C4-2B (cell line): ENCODE data around the gene SPAG8.
A peak's percentile ranks its signal among the peaks of the same experiment; 100 is the strongest.

Experiments
- ZFX ChIP-seq: fragments of 450-650 bp; IDR thresholded peaks from 2 replicates; pipeline ENCODE4 v1.6.1; 2017
- TF ChIP-seq, protein P1 (sequence below): fragments of 450-650 bp; conservative IDR thresholded peaks from 2 replicates; pipeline ENCODE4 v1.5.1; 2017; ENCODE audit warnings: mild to moderate bottlenecking

DNA sequence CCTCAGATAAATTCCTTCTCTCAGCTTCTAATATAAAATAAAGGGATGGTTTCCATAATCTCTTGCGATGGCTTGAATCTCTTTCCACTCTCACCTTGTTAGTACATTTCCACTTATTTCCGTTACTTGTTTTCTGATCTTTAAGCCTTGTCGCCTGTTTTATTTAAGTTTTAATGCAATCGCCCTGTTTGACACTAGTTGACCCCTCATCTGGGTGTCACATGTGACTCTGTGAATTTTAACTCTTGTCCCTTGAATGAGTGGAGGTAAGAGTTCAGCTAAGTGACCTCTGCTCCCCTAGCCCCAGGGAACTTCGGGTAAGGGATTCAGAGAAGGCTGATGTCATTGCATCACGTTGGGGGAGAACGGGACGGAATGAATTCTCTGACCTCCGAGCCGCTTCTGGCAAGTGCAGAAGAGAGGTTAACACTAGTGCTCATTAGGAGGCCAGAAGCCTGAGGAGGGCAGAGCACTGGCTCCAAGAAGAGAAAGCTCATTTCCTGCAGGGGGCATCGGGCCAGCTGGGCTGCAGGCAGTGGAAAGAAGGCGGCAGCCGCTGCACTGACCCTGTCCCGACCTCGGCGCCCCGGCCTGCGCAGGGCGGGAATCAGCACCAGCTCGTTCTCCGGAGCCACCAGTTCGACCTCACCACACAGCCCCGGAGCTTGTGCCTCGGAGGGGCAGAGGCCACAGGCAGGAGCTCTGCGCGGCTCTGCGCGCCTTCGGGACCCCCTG, 2.2 kb upstream of the SPAG8 start:
- TF ChIP-seq, protein P1, sequence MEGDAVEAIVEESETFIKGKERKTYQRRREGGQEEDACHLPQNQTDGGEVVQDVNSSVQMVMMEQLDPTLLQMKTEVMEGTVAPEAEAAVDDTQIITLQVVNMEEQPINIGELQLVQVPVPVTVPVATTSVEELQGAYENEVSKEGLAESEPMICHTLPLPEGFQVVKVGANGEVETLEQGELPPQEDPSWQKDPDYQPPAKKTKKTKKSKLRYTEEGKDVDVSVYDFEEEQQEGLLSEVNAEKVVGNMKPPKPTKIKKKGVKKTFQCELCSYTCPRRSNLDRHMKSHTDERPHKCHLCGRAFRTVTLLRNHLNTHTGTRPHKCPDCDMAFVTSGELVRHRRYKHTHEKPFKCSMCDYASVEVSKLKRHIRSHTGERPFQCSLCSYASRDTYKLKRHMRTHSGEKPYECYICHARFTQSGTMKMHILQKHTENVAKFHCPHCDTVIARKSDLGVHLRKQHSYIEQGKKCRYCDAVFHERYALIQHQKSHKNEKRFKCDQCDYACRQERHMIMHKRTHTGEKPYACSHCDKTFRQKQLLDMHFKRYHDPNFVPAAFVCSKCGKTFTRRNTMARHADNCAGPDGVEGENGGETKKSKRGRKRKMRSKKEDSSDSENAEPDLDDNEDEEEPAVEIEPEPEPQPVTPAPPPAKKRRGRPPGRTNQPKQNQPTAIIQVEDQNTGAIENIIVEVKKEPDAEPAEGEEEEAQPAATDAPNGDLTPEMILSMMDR, result peak; percentile 15; the same call in 1 of the 2 replicates
- peak; percentile 69 for TF ChIP-seq ZFX
